Activated CD4-positive, alpha-beta T cell treated with anti-CD3 and anti-CD28 coated beads, Interleukin-2, amount 50 U/mL, for 1 hour (primary cell): ENCODE results near the gene SPINK5.
"Not testable (repeated sequence)": the region's sequence is repeated elsewhere in the genome, so short reads cannot be mapped to it uniquely, and the experiment has no call there.

Experiments
- DNase-seq: peaks from one replicate; pipeline ENCODE4 v3.0.0-alpha.2; 2020

The SPINK5 gene, protein sequence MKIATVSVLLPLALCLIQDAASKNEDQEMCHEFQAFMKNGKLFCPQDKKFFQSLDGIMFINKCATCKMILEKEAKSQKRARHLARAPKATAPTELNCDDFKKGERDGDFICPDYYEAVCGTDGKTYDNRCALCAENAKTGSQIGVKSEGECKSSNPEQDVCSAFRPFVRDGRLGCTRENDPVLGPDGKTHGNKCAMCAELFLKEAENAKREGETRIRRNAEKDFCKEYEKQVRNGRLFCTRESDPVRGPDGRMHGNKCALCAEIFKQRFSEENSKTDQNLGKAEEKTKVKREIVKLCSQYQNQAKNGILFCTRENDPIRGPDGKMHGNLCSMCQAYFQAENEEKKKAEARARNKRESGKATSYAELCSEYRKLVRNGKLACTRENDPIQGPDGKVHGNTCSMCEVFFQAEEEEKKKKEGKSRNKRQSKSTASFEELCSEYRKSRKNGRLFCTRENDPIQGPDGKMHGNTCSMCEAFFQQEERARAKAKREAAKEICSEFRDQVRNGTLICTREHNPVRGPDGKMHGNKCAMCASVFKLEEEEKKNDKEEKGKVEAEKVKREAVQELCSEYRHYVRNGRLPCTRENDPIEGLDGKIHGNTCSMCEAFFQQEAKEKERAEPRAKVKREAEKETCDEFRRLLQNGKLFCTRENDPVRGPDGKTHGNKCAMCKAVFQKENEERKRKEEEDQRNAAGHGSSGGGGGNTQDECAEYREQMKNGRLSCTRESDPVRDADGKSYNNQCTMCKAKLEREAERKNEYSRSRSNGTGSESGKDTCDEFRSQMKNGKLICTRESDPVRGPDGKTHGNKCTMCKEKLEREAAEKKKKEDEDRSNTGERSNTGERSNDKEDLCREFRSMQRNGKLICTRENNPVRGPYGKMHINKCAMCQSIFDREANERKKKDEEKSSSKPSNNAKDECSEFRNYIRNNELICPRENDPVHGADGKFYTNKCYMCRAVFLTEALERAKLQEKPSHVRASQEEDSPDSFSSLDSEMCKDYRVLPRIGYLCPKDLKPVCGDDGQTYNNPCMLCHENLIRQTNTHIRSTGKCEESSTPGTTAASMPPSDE

DNA sequence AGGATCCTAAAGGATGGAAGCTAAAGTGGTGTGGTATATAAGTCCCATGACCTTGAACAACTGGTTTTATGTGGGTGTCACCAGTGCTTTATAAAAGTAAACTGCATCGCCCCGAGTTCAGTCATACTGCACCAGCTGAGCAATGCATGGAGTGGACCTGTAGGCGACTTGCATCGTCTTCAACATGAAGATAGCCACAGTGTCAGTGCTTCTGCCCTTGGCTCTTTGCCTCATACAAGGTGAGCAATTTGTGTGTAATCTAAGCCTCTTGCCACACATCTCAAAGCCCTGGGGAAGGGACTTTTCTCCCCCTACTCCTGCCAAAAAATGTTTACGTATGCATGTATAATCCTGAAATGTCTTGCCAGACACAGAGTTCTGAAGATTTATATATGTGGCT lies at the start of gene SPINK5:
Gene SPINK5, plus strand, starts transcription at position 120 of the 400 bp plus-strand sequence. Its CDS starts 65 bp downstream, at position 185.
- DNase-seq: no peak

DNA sequence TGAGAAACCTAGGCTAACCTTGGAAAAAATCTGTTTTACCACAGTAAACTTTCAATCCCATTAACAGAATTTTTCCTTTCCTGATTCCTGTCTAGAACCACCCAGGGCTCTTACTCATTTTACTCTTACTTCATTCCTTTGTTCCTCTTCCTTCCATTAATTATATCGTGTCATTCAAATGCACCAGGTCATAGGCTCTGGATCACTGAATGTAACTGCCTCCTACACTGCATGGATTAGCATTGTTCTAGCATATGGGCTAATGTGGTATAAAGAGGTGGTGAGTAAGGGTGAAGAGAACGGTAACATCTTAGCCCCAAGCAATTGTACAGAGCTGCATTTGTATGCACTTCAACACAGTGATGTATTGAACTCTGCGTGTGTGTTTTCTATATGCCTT lies 49.5 kb upstream of the SPINK5 start:
- no peak for DNase-seq

DNA sequence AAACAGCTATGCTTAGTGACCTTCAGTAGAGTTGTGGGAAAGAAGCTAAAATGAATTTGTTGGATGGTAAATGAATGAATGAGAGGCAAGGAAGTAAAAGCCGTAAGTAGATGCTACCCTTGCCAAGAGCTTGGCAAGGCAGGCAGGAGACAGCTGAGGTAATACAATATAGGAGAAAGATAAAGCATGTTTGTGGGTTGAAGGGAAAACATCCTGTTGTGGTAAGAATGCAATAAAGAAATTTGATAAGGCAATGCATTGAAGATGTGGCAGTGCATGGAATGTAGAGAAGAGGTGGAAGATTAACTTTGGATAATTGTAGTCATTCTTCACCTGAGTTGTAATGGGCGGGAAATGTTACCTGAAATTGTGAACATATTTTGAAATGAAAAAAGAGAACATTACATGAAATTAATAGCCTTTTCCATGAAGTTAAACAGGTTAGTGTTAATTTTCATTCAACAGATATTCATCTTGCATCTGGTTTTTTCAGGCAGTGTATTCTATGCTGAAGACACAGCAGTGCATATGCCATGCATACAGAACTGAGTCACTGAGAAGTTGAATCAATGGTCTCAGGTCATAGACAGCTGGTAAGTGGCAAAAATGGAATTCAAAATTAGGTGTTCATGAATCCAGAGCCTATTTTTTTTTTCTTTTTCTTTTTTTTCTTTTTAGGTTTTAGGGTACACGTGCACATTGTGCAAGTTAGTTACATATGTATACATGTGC lies 43.4 kb upstream of the SPINK5 start:
- DNase-seq: no peak

DNA sequence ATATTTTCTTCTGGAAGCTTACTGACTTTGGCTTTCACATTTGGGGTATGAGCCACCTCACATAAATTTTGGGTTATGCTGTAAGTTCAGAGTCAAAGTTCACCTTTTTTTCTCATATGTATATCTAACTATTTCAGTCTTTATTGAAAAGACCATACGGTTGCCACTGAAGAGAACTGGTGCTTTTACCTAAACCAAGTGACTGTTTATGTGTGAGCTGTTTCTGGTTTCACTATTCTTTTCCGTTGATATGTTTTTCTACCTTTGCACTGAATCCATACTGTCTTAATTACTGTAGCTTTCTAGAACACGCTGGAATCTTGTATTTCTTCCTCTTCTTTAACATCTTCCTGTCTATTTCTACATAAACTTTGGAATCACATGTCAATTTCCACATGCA lies 36.3 kb upstream of the SPINK5 start:
- DNase-seq: no peak

DNA sequence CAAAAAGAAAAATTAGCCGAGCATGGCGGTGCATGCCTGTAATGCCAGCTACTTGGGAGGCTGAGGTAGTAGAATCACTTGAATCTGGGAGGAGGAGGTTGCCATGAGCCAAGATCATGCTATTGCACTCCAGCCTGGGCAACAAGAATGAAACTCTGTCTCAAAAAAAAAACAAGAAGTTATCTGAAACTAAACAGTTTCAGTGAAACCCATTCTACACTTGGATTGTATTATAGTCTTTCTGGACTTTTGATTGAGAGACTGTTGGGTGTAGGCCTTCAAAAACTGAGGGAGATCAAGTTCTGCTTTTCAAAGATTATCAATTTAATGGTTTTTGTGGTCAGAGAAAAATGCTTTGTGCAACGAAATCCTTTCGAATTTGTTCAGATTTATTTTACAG lies 34.6 kb upstream of the SPINK5 start:
- DNase-seq: no peak

DNA sequence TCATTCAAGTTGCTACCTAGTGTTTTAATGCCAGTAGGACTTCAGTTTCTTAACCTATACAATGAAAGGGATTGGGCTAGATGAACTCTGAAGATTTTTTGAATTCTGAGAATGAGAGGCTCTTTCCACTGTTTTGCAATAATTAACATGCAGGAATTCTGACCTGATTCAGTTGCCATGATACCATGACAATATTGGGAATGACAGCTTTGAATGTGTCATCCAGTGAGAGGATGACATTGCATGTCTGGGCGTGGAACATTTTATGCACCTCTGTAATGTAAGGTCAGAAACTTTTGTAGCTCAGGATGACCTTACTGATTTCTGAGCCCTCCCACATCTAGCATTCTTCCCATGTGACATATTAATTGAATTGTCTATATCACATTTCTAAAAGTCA lies 30.6 kb upstream of the SPINK5 start:
- no peak for DNase-seq

DNA sequence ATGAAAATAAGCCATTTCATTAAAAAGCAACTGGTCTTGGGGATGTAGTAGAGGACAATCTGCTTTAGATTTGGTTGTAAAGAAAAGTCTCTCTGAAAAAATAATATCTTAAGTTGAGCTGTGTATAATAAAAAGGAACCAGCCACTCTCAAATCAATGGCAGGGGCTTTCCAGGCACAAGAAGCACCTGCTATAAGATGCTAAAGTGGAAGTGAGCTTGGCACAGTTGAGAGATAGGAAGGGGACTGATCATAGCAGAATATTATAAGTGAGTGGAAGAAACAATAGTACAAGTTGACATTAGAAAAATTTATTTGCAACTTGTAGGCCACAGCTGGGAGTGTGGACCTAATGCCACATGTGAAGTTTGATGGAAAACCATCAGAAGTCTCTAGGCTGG lies 28.1 kb upstream of the SPINK5 start:
- DNase-seq: no peak

DNA sequence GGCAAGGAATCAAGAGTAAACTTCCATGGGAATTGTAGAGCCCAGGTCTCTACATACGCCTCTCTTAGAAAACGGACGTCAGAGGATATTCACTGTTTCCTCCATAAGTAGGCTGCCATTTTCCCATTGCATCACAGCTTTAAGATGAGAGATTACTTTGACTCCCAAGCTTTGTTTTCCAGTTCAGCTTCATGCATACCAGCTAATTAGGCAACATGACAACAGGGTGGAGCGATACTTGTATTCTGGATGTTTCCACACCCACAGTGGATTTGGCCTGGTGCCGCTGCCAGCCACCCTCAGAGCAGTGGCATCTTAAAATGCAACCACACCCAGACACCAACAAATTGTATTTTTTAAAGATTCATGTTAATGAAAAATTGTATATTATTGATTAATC lies 20.9 kb upstream of the SPINK5 start:
- DNase-seq: no peak

DNA sequence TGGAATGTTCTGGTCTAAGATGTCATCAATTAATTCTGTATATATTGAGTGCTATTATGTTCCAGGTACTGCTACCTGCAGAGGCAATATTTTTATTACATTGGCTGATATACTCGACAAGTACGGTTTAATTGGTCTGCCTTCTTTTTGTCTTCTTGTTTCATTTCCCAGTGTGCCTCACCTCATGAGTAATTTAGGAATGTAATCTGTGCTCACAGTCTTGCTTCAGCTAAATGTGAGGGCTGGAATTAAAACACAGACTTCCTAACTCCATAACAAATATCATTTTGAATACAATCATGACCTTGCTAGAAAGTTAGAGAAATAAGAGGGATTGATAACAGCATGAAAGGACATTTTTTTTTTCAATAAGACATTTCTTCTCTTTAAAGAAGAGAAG lies 20.1 kb upstream of the SPINK5 start:
- DNase-seq: no peak

DNA sequence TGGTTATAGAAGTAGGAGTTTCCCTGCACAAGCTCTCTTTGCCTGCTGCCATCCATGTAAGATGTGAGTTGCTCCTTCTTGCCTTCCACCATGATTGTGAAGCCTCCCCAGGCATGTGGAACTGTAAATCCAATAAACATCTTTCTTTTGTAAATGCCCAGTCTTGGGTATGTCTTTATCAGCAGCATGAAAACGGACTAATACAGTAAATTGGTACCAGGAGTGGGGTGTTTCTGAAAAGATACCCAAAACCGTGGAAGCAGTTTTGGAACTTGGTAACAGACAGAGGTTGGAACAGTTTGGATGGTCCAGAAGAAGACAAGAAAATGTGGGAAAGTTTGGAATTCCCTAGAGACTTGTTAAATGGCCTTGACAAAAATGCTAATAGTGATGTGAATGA lies 8.6 kb upstream of the SPINK5 start:
- DNase-seq: not testable (repeated sequence)

DNA sequence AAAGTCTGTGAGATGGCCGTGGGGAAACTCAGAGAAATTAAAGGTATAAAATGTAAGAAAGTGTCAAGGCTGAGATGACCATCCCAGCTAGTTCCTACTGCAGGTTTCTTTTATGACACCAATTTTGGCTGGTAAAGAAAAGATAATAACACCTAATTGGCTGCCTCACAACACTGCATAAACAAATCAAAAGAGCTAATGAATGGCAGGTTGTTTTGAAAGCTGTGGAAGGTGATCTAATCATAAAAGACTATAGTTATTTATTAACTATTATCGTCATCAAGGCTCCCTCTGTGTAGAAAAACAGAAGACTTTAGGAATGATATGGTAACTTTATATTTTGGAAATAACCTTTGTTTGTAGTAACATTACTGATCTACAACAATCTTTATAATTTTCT lies 3.5 kb upstream of the SPINK5 start:
- no peak for DNase-seq

DNA sequence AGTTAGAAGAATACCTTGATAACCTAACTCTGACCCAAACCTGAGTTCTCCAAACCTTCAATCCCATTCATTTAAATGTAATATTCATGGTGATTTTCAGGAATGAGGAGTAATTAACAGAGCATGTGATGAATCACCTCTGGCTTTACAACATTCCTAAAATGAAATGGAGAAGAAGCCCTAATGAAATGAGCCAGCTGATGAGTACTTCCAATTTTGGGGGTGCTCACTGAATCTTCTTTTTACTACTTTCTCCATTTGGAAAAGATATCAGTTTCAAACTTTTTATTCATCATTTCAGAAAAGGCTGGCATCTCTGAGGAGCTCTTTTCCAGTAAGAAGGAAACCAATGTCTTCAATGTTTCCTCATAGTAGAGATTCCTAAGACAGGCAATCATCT lies 2.9 kb upstream of the SPINK5 start:
- no peak for DNase-seq

DNA sequence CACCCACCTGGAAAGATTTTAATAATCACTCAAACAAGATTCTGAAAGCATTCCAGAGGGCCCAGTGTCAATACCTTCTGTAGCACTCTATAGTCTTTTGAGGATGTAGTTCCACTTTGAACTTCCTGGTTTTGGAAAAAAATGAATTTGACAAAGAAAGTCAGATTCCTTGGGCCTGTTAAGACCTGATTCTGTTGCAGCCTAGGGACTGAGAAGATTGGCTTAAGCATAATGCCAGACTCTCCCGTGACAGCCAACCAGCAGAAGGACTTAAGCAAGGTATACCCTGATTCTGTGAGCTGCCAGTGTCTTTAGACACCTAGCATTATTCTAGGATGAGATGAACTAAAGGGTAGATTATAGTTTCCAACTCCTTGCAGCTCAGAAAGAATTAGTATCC lies 6.8 kb downstream of the SPINK5 start:
- no peak for DNase-seq

DNA sequence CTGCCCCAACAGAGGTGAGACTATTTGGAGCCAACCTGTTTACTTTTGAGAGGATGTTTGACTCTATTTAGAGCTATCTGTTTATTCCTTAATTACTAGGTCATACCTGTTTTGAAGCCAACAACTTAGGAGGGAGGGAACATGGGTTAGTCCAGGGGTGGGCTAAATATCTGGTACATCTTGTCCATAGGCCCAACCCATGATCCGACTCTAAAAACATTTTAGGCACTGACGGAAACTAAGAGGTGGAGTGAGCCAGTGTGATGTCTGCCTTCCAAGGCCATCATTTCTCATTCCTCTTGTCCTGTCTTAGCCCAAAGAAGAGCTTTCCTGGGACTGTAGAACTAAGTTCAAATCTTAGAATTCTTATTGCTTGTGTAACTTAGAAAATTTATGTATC lies 8.4 kb downstream of the SPINK5 start:
- no peak for DNase-seq

DNA sequence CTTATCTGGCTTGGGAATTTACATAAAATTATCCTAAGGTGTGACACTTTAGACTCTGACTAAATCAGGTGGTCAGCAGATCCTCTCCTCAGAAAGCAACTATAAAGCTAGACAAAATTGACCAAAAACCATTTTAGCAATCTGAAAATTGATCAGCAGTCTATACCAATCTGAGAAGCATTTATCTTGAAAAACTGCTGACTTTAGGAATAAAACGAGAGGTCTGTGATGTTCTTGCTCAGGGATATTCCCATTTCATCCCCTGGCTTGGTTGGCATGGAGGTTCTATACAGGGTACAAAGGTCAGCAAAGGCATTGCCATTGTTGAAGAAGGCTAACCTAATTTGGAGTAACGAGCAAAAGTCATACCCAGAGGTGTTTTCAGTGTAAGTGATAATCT lies 11.7 kb downstream of the SPINK5 start:
- DNase-seq: no peak

DNA sequence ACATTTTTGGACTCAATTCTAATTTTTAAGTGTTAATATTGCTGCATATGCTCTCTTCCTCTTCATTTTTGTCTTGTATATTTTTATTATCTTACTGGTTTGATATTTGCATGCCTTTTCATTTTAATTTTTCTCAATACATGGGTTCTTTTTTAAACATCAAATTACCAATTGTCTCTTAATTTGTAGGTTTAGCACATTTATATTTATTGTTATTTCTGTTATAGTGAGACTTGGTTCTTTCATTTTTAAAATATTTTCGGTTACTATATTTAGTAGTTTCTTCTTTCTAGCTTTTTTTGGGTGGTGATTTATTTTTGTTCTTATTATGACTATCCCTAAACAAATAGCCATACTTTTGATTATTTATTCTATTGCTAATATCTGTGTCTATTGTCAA lies 19.4 kb downstream of the SPINK5 start:
- no peak for DNase-seq

DNA sequence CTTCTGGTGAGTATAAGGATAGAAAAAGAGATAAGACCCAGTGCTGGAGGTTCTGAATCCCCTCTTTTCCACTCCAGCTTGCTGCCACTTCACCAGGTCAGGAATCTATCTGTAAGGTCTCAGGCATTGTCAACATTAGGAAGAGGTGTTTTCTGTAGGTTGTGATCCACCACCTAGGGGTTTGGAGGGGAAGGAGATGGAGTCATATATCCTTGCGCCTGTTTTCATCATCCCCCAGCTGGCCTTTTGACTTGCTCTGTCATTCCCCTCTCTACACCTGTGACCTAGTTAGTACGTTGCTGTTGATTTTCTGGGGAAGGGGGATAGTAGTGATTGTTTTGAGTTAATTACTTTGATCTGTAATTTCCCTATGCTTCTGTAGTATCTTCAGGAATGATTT lies 20.5 kb downstream of the SPINK5 start:
- no peak for DNase-seq

DNA sequence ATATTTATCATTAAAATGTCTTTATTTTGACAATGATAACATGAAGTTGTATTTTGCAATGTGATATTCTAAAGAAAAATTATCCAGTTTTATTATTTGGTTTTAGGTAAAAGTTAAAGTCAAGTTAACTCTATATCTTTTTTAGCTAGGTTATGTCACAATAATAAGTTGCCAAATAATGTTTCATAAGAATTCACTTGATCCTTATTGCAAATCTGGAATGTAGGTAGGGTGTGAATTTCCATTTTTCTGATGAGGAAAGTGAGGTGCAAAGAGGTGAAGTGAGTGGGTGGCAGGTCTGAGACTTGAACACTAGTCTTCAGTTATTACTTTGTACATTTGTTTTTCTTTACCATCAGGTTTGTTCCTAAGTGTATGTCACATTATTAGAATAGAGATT lies 21.5 kb downstream of the SPINK5 start:
- no peak for DNase-seq

DNA sequence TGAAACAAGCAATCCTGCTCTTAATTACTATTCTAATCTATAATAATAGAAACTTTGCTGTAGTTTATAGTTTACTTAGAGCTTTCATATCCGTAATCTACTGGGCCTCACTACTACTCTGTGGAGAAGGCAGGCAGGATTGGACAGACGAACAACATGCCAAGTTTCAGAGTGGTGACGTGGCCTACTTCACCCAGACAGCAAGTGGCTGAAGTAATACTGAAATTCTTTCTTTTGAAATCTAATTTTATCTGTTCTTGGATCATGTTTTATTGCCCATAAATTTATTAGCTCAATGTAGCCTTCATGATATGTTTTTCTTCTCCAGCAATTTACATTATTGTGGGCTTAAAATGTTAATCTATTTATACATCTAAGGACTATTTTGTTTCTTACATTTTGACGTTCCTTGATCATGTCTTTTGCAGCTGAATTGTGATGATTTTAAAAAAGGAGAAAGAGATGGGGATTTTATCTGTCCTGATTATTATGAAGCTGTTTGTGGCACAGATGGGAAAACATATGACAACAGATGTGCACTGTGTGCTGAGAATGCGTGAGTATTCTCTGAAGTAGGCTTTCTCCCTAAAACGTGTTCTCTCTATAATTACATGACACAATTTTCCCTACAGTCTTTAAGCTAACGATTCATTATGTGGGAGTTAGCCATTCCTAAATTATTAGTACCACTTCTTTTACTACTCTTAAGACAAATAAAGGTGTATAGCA lies 22.4 kb downstream of the SPINK5 start:
- DNase-seq: no peak

DNA sequence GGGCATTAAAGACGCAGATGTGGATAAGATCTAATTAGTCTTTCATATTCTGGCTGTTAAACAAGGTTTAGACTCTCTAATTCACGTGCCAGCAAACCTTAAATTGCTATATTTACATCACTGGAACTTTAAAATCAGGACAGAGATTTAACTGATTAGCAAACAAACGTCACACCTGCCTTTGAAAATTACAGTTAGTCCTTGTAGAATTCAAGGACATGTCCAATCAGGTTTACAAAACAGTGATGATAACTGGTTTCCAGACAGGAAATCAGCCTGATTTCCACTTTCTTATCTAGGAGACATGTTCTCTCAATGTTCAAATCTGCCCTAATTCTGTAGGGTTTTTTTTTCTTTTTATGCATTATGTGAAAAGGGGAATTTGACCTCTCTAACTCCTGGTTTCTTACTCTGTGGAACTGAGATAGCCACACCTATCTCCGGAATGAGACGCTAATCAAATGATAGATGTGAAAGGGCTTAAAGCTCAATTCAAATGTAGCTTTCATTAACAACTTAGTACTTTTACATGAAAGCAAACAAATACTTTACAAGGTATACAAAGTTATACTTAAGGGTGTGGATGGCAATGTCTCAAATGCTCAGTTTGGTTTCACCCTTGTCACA lies 26.5 kb downstream of the SPINK5 start:
- DNase-seq: no peak

DNA sequence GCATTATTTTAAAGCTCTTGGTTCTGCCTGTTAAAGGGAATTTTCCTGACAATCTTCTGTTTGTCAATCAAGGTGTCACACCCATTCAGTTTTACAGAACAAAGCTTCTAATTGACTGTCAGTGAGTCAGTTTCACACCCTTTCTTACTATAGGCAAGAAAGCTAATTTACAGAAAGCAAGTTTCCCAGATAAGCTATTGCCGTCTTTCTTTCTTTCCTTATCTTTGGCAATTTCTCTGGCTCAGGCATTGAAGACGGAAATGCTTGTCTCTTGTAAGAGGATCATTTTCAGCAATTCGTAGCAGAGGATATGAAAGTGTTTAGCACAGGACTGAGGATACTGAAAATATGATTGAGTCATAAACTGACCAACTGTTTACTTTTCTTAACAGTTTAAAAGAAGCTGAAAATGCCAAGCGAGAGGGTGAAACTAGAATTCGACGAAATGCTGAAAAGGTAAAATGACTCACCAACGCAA lies 27.0 kb downstream of the SPINK5 start:
- no peak for DNase-seq
